ENCODE measurements around the gene KRTAP27-1. TPM values are rescaled to one million over a fixed set of nuclear protein-coding genes. Genes with fewer than 3 reads are reported as not detected.

KRTAP27-1 gene
- total RNA-seq, 1 experiment from 2014 or later, result not detected

DNA sequence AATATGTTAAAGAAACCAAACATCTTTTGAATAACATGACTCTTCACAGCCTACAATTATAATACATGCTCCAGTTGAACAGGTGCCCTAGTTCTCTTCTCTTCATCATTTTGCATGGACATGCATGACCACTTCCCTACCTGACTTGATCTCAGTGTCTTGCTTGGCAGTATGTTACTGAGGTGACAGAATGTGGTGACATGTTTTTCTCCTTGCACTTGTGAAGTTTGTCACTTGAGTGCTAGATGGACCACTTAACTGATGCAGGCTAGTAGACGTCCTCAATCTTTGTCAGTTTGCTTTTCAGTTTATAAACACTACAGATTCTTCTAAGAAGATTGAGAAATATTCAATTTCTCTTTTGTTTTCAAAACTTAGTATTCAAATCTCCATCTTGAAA, 44.7 kb upstream of the KRTAP27-1 start (continued):
- TF ChIP-seq SP1 (IDR thresholded peaks at IDR 0.05; ENCODE audit: low read depth) (no peak), EZH2 (IDR thresholded peaks at IDR 0.05) (no peak), YY1 (IDR thresholded peaks at IDR 0.05; ENCODE audit: extremely low read depth, insufficient replicate concordance, low read depth, low read length) (no peak), RAD21 (IDR thresholded peaks at IDR 0.05; ENCODE audit: low read depth) (no peak), POLR2AphosphoS5 (IDR thresholded peaks at IDR 0.05; ENCODE audit: low read depth, low read length) (no peak)
- TF ChIP-seq, protein P1, sequence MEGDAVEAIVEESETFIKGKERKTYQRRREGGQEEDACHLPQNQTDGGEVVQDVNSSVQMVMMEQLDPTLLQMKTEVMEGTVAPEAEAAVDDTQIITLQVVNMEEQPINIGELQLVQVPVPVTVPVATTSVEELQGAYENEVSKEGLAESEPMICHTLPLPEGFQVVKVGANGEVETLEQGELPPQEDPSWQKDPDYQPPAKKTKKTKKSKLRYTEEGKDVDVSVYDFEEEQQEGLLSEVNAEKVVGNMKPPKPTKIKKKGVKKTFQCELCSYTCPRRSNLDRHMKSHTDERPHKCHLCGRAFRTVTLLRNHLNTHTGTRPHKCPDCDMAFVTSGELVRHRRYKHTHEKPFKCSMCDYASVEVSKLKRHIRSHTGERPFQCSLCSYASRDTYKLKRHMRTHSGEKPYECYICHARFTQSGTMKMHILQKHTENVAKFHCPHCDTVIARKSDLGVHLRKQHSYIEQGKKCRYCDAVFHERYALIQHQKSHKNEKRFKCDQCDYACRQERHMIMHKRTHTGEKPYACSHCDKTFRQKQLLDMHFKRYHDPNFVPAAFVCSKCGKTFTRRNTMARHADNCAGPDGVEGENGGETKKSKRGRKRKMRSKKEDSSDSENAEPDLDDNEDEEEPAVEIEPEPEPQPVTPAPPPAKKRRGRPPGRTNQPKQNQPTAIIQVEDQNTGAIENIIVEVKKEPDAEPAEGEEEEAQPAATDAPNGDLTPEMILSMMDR (IDR thresholded peaks at IDR 0.05 in 2 of 3, conservative IDR thresholded peaks at IDR 0.05 in 1 of 3; ENCODE audit: borderline replicate concordance in 1 of 3, insufficient read depth in 1 of 3, low read depth in 2 of 3, low read length in 2 of 3), result no peak

DNA sequence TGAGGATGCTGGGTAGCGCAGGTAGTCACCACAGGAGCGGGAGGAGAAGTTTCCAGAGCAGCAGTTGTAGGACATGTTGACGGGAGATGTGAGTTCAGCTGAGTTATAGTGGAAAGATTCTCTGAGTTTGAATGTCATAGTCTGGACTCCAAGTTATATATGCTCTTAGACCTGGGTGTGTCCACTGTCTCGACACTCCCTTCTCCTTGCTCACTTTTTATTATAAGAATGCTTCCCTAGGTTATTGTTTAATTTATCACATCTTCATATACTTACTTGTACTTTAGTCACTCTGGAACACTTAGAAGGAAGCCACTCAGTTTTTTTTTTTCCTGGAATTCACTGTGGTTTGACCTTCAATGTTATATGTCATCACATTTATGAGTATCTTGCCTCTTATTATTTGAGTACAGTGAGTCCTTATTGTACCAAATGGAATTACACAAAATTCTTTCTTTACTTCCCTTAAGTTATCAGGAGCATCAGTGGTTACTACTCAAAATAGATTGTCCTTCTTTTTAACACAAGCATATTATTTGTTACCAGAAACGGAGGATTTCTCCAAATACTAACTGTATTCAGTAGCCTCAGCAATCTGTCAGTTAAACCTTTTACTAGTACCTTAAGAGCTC, 34.8 kb upstream of the KRTAP27-1 start, which contains the start of gene KRTAP13-2:
KRTAP13-2 (minus strand) TSS at position 133 of the 632 bp plus-strand sequence; CDS start at position 75, 58 bp downstream.
- no peak for ATAC-seq
- no TSS peak for BruUV-seq (replicated peaks)
- intact Hi-C loops (cut with micrococcal nuclease), result no loop called here
- no peaks in the 10 kb centered on the region for H3K79me2 ChIP-seq (ENCODE audit: insufficient read depth, low read length)
- no peak within 1 kb of the TSS for H2AFZ ChIP-seq (ENCODE audit: low read depth, low read length, poor library complexity, severe bottlenecking)
- H3K4me3 ChIP-seq (replicated peaks in 1 of 2; ENCODE audit: low read depth in 1 of 2, low read length in 2 of 2), result no peak within 1 kb of the TSS
- H3K36me3 ChIP-seq (ENCODE audit: control insufficient read depth in 1 of 2, insufficient read depth in 2 of 2, low read length in 2 of 2), result no peaks in the 10 kb centered on the region
- no peak within 1 kb of the TSS for H3K4me2 ChIP-seq (ENCODE audit: low read length)
- no peak within 1 kb of the TSS for H3K9ac ChIP-seq (ENCODE audit: low read length)
- no peaks in the 10 kb centered on the region for H3K27me3 ChIP-seq (ENCODE audit: insufficient read depth, low read length)
- no peak within 1 kb of the TSS for H3K27ac ChIP-seq (ENCODE audit: low read depth, low read length)
- ChIA-PET POLR2A (no interaction called here), CTCF (no interaction called here), RAD21 (ENCODE audit: low non-redundant PET in 1 of 2, low total read pairs in 2 of 2, uncharacterized antibody in 2 of 2, unreplicated experiment in 2 of 2) (no interaction called here)
- peaks cover 9 to 14% of the 10 kb centered on the region in 2 experiments; a peak in 3 of 4 replicates for H3K9me3 ChIP-seq (ENCODE audit: control insufficient read depth in 1 of 2, insufficient read depth in 1 of 2, low read depth in 1 of 2, low read length in 2 of 2)
- H4K20me1 ChIP-seq (ENCODE audit: insufficient read depth), result no peaks in the 10 kb centered on the region
- H3K4me1 ChIP-seq (ENCODE audit: control insufficient read depth in 1 of 2, insufficient read depth in 2 of 2, low read length in 2 of 2), result no peaks in the 10 kb centered on the region
- no peaks in the 10 kb centered on the region for H3K9me2 ChIP-seq (ENCODE audit: insufficient read depth)
- no peak for TF ChIP-seq EGR1 (IDR thresholded peaks at IDR 0.05; ENCODE audit: low read depth)
- no peak for TF ChIP-seq EZH2 (IDR thresholded peaks at IDR 0.05)
- TF ChIP-seq, protein P2, sequence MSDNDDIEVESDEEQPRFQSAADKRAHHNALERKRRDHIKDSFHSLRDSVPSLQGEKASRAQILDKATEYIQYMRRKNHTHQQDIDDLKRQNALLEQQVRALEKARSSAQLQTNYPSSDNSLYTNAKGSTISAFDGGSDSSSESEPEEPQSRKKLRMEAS (IDR thresholded peaks at IDR 0.05), result no peak
- no peak for TF ChIP-seq ELF1 (IDR thresholded peaks at IDR 0.05; ENCODE audit: borderline replicate concordance, low read depth)
- TF ChIP-seq, protein P3, sequence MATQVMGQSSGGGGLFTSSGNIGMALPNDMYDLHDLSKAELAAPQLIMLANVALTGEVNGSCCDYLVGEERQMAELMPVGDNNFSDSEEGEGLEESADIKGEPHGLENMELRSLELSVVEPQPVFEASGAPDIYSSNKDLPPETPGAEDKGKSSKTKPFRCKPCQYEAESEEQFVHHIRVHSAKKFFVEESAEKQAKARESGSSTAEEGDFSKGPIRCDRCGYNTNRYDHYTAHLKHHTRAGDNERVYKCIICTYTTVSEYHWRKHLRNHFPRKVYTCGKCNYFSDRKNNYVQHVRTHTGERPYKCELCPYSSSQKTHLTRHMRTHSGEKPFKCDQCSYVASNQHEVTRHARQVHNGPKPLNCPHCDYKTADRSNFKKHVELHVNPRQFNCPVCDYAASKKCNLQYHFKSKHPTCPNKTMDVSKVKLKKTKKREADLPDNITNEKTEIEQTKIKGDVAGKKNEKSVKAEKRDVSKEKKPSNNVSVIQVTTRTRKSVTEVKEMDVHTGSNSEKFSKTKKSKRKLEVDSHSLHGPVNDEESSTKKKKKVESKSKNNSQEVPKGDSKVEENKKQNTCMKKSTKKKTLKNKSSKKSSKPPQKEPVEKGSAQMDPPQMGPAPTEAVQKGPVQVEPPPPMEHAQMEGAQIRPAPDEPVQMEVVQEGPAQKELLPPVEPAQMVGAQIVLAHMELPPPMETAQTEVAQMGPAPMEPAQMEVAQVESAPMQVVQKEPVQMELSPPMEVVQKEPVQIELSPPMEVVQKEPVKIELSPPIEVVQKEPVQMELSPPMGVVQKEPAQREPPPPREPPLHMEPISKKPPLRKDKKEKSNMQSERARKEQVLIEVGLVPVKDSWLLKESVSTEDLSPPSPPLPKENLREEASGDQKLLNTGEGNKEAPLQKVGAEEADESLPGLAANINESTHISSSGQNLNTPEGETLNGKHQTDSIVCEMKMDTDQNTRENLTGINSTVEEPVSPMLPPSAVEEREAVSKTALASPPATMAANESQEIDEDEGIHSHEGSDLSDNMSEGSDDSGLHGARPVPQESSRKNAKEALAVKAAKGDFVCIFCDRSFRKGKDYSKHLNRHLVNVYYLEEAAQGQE (IDR thresholded peaks at IDR 0.05; ENCODE audit: low read depth), result no peak
- TF ChIP-seq FOSL1 (IDR thresholded peaks at IDR 0.05; ENCODE audit: low read depth), result no peak
- no peak for TF ChIP-seq CBX3 (IDR thresholded peaks at IDR 0.05; ENCODE audit: low read depth)
- no peak for DNase-seq (ENCODE audit: low read depth, low spot score)

All from HCT116 (cell line).